Activated CD4-positive, alpha-beta T cell treated with anti-CD3 and anti-CD28 coated beads, Interleukin-2, Interleukin-6, amounts not matched to agents 100 ng/mL and 50 ng/mL, durations not matched to agents 16 hours and 8 hours (primary cell): ENCODE results near the gene PRRT1.

ENCODE experiments used
- DNase-seq: peaks from one replicate; pipeline ENCODE4 v3.0.0-alpha.2; 2020

Gene PRRT1

DNA sequence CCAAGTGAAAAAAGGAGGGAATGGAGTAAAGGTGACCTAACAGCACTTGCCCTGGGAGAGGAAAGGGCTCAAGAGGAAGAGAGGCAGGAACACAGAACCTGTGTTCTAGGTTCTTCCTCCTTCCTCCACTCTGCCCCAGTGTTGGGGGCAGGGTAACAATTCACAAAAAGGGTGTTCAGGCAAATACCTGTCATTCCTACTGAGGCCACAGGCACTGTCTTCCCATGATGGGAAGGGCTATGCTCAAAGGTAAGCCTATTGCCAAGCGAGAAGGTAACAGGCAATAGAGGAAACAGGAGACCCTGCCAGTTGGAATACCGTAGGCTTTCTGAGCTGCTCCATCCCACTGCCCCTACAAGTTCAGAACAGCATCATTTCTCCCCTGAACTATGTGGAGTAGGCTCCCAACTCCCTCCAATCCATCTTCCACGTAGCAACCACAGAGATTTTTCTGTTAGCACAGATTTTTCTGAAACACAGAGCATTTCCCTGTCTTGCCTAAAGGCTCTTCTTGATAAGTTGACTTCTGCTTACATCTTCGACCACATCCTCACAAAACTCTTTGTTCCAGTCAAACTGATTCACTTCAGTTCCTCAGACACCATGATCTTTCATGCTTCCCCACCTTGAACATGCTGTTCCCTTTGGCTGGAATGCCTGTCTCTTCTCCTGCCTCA is 21.4 kb upstream of the PRRT1 start:
- DNase-seq, result no peak

DNA sequence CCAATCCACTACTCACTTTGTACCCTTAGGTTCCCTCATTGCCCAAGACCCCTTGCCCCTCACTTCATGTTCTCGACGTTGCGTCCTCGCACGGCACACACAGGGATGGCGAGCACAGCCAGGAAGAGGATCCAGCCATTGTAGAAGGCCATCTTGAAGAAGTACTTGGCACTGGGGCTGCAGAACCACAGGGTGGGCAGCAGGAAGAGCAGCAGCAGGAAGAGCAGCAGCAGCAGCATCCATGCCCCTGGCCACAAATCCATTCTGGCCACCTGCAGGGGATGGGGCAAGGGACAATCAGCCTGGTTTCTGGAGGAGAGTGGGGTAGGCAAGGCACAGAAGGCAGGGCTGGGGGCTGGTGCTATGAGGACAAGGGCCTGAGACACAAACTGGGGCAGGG is 19.5 kb upstream of the PRRT1 start:
- DNase-seq, result no peak

DNA sequence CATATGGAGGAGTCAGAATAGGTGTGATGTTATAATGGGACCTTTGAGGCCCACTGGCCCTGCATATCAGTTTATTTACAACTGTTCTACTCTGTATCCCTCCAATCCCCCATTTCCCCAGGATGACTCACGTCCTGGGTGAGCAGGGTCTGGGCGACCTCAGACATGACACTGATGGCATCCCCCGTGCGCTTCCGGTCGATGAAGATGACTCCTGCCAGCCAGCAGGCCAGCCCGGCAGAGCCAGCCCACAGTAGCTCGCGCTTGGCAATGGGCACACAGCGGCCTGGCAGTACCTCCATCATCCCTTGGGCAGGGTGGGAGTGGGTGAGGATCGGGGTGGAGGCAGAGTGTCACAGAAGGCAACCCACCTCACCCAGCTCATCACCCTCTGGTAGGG is 18.6 kb upstream of the PRRT1 start:
- no peak for DNase-seq

DNA sequence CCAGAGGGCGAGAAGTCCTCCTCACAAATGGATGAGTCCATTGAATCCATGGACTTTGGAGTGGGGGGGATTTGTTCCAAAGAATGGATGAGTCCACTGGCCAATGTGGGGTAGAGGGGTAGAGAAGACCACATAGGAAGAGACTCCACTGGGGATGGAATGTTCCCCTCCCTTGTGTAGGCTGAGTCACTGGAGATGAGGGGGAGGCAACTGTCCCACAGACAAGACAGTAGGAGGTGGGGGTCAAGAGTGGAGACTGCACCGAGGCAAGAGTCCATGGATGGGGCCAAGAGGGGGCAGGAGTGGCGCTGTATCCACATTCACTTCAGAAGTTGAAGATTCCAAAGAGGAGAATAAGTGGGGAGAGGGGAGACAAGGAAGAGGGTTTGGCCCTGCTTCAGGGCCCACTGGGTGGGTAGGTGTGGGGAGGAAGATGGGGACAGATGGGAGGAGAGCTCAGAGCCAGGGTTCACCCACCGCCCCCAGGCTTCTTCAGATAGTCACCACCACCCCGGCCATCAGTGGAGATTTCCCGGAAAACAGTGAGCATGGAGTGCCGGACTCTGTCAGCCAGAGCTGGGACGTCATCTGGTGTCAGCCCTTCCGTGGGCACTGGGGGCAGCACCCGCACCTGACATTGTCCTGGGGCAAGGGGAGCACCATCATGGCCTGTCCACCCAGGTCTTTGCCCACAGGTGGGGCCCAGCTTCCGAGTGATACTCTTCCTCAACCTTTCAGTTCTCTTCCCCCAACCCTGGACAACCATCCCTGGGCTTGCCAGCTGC is 17.3 kb upstream of the PRRT1 start:
- DNase-seq, result no peak

DNA sequence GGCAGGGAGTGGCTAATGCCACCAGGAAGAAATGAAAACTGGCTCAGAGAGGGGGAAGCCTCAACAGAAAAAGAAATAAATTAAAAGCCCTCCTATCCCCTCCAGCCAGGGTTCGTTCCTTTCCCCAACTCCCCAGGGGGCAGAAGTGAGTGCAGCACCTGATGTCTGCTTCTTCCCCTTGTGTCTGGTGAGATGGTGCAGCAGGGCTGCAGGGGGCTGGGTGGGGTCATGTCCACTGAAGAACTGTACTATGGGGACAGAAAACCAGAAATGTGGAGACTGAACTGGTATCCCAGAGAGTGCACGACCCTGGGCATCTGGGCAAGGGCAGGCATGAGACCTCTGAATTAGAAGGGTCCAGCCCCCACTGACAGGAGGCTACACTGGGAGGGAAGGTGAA is 16.6 kb upstream of the PRRT1 start:
- DNase-seq, result no peak

DNA sequence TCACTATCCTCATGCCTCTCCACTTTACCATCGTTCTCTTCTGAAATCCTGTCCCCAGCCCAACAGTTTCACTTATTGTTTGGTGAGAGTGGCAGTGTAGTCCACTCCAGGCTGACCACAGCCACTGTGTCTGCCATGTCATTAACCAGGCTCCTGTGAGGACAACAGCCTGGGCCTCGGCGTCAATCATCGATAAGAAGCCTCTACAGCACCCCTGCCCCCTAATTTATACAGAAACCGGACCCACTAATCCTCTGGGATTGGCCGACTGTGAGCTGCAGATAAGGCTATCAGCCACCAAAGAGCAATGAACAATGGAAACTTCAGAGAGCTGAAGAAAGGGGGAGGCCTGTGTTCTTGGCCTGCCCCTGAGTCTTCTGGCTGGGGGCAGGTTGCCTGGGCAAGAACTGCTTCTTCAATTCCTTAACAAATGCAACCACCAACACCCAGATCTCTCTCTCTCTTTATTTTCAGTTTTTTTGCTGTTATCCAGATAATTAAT is 16.1 kb upstream of the PRRT1 start:
- no peak for DNase-seq

DNA sequence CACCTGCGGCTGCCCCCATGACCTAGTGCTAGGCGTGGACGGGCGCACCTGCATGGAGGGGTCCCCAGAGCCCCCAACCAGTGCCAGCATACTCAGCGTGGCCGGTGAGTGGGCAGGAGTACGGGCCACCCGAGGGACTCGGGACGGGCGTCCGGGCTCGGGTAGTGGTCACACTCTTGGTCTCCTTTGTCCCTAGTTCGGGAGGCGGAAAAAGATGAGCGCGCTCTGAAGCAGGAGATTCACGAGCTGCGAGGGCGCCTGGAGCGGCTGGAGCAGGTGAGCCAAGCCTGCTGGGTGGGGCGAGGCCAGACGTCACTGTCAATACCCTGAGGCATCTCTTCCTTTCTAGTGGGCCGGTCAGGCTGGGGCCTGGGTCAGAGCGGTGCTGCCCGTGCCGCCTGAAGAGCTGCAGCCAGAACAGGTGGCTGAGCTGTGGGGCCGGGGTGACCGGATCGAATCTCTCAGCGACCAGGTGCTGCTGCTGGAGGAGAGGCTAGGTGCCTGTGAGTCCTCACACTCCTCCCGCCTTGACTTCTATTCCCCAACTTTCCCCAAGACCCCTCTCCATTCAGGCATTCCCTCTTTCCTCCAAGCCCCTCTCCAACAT is 15.5 kb upstream of the PRRT1 start:
- DNase-seq, result no peak

DNA sequence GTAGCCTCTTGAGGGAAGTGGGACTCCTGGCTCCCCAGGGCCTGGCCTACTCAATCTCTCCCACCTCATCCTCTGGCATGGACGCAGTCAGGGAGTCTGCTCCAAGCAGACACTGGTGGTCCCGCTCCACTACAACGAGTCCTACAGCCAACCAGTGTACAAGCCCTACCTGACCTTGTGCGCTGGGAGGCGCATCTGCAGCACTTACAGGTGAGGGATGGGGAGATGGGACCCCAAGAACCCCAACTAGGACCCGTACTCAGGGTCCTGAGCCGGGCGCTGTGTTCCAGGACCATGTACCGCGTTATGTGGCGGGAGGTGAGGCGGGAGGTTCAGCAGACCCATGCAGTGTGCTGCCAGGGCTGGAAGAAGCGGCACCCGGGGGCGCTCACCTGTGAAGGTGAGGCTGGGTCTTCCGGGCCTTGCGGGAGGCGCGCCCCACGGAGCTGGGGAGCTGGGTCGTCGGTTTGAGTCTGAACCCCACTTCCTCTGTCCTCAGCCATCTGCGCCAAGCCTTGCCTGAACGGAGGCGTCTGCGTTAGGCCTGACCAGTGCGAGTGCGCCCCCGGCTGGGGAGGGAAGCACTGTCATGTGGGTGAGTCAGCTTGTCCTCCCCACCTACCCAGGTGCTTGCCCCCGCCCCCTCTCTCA is 14.8 kb upstream of the PRRT1 start:
- DNase-seq, result no peak

DNA sequence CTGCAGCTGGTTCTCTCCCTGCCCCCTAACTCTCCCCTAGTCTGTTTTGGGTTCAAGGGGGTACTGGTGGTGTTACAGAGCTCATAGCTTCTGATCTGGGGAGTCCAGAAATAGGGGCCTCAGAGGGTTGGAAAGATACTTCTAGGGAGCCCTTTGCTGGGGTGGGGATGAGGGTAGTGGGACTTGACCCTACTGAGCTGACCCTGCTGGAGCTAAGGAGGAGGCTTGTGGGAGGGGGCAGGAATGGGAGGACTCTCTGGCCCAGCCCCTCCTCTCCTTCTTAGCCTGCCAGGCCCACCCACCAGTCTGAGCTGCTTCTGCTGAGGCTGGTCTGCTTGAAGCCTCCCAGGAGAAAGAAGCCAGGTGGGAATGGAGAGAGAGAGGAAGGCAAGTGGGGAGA is 12.6 kb upstream of the PRRT1 start, which contains the start of gene EGFL8:
Gene EGFL8 (plus strand): TSS at position 301 of the 400 bp plus-strand sequence. CDS start 1,571 bp downstream, outside the sequence.
- no peak for DNase-seq

DNA sequence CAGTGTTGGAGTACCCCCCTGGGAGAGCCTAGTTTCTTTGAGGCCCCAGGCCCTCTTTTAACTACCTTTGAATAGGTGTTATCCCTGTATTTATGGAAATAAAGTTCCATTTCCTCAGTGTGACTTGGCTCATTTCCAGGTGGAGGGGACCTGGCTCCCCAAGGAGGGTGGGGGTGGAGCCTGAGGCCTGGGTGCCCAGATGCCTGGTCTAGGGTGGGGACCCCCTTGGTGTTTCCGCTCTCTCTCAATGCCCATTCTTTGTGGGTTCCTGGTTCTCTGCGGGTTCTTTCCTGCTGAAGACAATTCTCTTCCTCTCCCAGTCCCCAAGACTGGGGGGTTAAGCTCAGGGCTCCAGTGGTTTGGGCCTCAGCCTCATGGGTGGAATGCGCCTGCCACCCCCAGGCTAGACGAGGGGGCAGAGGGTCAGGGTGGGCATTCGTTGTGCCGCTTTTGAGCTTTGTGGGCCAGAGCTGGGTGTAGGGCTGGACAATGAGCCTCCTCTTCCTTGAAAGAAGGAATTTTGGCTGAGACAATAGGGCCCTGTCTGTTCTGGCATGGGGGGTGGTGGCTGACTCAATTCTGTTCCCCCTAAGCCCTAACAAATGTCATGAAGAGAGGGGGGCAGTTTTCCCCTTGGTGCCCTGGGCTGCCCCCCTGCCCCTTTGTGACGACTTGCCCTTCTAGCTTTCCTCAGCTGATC is 12.0 kb upstream of the PRRT1 start:
- DNase-seq, result no peak

DNA sequence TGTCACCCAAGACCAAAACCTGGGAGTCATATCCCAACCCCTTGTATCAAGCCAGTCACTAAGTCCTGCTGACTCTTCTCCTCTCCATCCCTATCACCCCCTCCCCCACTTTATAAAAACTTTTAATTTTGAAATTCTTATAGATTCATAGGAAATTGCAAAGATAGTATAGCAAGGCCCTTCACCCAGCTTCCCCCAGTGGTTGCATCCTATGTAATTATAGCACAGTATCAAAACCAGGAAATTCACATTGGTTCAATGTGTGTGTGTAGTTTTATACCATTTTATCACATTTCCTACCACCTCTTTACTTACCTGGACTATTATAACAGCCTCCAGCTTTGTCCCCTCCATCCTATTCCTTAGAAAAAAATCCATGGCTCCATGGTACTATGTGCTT is 6.3 kb upstream of the PRRT1 start:
- no peak for DNase-seq

DNA sequence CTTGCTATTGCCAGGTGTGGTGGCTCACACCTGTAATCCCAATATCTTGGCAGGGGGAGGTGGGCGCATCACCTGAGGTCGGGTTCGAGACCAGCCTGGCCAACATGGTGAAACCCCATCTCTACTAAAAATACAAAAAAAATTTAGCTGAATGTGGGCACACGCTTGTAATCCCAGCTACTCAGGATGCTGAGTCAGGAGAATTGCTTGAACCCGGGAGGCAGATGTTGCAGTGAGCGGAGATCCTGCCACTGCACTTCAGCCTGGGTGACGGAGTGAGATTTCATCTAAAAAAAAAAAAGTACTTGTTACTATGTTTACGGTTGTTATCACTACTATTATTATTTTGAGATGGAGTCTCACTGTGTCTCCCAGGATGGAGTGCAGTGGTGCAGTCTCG is 5.2 kb upstream of the PRRT1 start:
- DNase-seq, result no peak

DNA sequence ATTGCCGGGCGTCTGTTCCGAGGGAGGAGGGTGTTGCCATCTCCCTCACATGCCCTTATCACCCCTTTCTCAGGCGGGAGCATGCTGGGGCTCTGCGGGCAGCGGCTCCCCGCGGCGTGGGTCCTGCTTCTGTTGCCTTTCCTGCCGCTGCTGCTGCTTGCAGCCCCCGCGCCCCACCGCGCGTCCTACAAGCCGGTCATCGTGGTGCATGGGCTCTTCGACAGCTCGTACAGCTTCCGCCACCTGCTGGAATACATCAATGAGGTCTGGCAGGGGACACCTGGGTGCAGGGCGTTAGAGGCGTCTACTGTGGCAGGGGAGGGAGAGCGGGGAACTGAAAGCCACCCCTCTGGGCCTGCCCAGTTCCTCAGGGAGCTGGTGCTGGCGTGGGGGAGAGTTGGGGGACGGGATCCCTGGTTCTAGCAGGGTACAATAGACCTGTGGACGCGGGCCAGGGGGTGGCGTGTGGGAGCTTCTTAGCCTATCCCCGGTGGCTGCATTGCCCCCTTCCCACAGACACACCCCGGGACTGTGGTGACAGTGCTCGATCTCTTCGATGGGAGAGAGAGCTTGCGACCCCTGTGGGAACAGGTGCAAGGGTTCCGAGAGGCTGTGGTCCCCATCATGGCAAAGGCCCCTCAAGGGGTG is 2.9 kb upstream of the PRRT1 start:
- peak; percentile 66 for DNase-seq

DNA sequence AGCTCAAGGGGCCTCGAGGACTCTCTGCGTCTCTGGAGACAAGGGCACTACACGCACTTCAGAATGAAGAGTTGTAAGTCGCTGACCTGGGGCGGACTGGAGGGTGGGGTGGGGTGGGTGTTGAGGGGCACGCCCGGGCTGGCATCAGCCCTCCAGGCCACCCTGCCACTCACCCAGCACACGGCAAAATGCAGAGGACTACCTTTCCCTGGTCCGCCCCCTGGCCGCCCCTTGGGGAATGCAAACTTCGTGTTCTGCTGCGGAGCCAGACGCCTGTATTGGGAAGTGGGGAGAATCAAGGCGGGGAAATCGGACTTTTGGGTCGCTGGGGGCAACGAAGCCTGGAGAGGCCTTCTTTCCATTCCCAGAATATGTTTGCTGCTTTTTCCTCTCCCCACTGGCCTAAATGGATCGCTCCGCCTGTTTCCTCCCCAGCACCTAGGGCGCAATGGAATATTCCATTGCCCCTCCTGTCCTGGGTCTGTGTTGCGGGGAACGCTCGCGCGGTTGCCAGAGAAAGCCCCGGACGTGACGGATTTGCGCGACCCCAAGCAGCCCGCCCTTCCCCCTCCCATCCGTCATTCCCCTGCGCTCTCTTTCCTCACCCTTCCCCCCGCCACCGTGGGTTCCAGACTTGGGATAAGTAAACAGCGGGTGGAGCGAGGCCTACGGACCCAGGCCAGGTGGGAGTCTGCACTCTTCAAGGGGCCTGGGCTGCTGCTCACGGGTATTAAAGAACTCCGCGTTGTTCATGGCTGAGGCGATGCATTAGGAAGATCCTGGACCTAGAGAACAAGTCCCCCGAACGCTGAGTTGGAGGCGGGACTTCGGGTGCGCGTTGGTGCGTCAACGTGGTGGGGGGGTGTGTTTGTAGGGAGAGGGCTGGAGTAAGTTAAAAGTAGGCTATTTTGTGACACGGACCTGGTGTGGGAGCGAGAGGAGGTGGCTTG is 2.1 kb upstream of the PRRT1 start, which contains the start of gene PPT2:
Gene PPT2 (plus strand): TSS at position 578 of the 950 bp plus-strand sequence. CDS start 454 bp downstream, outside the sequence.
- DNase-seq, result peak; percentile 67

DNA sequence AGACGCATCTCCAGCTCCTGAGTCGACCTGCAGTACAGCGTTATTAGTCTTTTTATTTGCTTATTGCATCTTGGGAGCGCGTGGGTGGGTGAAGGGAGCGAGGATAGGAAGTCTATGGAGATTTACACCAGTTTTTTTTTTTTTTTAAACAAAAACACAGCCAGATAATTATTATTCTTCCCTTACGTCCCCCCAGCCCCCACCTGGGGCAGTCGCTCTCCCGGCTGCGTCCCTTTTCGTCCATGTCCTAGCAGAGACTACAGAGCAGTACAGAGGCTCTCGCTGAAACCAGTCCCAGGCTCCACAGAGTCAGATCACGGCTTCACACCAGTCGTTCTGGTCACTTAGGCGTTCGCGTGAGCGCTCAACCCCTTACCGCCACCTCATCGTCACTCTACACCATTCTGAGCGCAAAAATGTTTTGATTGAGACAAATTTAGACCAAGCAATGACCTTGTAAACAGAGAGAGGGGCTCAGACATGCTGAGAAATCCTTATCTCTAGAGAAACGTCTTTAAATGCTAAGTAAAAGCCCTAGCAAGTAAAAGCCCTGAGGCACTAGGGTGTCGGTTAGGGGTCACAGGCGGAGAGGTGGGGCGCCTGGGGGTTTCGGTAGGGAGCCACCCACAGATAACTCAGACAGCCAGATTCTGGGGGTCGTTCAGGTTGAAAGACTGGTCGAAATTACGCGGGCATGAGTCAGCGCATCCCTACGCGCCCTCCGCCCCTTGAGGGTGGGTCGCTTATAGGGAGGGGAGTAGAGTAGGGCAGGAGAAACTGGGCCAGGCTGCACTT is 1.2 kb upstream of the PRRT1 start:
- DNase-seq, result no peak

DNA sequence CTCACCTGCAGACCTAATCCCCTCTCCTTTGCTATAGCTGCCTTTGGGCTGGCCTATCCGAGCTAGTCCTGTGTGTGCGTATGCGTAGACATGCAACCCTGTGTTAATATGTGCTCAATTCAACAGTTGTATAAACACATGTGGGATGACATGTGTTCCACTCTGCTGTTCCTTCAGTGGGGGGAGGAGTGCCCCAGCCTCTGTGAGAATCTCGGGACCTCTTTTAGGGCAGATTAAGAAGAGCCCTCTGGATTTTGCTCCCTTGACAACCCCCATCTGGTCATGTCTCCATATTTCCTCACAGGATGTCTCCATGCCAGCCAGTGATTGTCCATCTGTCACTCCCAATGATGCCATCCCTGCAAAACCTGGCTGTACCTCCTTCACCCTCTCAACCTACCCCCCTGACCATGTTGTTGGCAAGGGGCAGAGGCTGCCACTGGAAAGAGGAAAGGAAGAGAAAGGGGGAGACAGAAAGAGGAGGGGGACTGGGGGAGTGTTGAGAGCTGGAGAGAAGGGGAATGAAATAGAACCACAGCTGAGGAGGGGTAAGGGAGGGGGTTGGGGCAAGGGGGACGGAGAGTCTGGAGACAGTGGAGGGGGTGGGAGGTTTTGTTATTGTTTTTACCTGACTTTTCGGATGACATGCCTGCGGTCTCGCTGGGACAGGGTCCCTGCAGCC is 417 bp downstream of the PRRT1 start:
- DNase-seq, result no peak

DNA sequence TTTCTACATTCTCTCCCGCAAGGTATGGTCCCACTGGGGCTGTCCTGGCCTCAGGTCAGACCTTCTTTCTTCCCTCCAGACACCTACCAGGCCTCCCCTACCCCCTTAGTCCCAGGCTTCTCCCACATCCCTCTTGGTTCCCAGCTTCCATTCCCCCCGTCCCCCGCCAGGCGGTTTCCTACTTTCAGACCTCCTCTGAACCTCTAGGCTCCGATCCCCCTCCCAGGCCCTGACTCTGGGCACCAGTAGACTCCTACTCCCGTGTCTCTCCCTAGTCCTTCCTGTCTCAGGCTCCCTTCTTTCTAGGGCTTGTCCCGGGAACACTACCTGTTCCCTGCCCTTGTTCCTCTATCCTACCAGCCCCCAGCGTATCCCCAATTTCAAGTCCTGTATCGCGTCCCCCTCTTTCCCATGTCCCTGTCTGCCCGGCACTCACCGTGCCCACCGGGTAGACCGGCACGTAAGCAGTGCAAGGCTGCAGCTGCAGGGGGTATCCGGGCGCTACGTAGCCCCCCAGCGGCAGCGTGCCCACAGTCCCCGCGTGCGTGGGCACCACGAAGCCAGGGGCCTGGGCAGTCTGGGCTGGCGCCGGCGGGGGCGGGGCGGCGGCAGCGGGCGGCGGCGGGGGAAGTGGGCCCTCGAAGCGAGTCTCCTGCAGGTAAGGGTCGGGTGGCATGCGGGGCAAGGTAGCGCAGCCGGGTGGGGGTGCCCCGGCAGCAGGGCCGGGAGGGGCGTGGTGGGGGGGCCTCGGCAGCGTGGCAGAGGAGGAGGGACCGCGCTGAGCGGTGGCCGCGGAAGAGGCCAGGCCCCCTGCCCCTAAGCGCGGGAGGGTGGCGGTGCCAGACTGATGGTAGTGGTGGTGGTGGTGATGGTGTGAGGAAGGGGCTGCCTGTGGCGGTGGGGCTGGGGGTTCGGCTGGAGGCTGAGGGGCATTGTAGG is 1.5 kb downstream of the PRRT1 start:
- no peak for DNase-seq

DNA sequence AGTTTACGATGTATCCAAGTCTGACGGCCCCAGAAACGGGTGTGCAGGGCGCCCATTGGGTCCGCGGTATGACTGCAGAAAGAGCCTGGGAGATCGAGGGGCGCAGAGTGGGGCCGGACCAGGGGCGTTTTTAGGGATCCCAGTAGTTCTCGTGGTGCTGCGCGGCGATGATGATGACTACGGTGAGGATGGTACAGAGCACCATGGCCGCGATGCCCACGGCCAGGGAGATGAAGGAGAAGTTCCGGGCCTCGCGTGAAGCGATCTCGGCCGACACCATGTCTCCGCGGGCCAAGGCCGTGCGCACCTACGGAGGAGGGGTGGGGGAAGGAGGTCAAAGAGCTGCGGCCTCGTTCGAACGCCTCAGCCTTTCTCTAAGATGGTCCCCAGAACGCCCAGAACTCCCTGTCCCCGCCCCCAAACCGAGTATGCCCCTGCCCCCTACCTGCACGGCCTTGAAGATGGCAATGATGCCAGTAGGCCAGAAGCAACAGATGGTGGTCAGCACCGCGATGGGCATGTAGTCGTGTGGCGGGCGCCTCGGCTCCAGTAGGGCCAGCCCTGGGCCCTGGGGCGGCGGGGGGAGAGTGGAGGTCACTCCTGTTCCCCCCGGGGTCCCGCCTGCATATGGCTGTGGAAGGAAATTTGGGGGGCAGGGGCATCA is 2.5 kb downstream of the PRRT1 start:
- no peak for DNase-seq
